Common myeloid progenitor, CD34-positive (primary cell): ENCODE results near the gene SCARF2.
A peak's percentile ranks its signal among the peaks of the same experiment; 100 is the strongest.

ENCODE experiments used
- CTCF ChIA-PET: fragments of 350-600 bp; sonication (Branson Sonifier 250); formaldehyde crosslinking; loops from one replicate; lab custom pipeline; 2021; ENCODE audit warnings: antibody characterized with exemption; lab: Charles Lee
- POLR2A ChIA-PET: fragments of 350-600 bp; sonication (Branson Sonifier 250); formaldehyde crosslinking; loops from one replicate; lab custom pipeline; 2021; ENCODE audit warnings: antibody characterized with exemption; lab: Charles Lee
- DNase-seq, 3 donors: peaks; one replicate each; pipeline versions ENCODE4 v3.0.0 to v3.0.0-alpha.2; 2013
- H3K27ac ChIP-seq, 2 experiments: 1 replicate in 1 of 2; 2 replicates in 1 of 2; pipeline ENCODE4 v1.7.0; 2013; ENCODE audit warnings: inconsistent platforms in 2 of 2, low read length in 2 of 2, mild to moderate bottlenecking in 2 of 2, low read depth in 1 of 2, moderate library complexity in 1 of 2; ENCODE audit not compliant: severe bottlenecking in 2 of 2, insufficient read depth in 1 of 2, poor library complexity in 1 of 2
- H3K27me3 ChIP-seq, 5 experiments: replicated peaks in 2 of 5; 1 replicate in 3 of 5; 2 replicates in 2 of 5; pipeline versions ENCODE4 v1.6.1 to v1.7.0; 2013; ENCODE audit warnings: low read length in 4 of 5, mild to moderate bottlenecking in 2 of 5, moderate library complexity in 2 of 5, inconsistent platforms in 1 of 5; ENCODE audit not compliant: insufficient read depth in 5 of 5, control insufficient read depth in 4 of 5
- H3K36me3 ChIP-seq, 4 experiments: 1 replicate in 2 of 4; 2 replicates in 2 of 4; pipeline versions ENCODE4 v1.6.1 to v1.7.0; 2013; ENCODE audit warnings: low read length in 3 of 4, control low read depth in 1 of 4, mild to moderate bottlenecking in 1 of 4; ENCODE audit not compliant: control insufficient read depth in 4 of 4, insufficient read depth in 4 of 4
- H3K4me1 ChIP-seq, 4 experiments: 1 replicate in 3 of 4; 2 replicates in 1 of 4; pipeline versions ENCODE4 v1.6.1 to v1.7.1; 2013; ENCODE audit warnings: low read length in 3 of 4, mild to moderate bottlenecking in 3 of 4, control low read depth in 1 of 4, inconsistent platforms in 1 of 4, moderate library complexity in 1 of 4; ENCODE audit not compliant: control insufficient read depth in 4 of 4, insufficient read depth in 4 of 4; ENCODE audit errors: control extremely low read depth in 1 of 4
- H3K4me3 ChIP-seq, 7 experiments: 1 replicate in 4 of 7; 2 replicates in 3 of 7; pipeline versions ENCODE4 v1.5.1 to v1.7.0; 2013; ENCODE audit warnings: mild to moderate bottlenecking in 7 of 7, low read length in 6 of 7, moderate library complexity in 6 of 7, inconsistent platforms in 2 of 7, low read depth in 2 of 7, control low read depth in 1 of 7; ENCODE audit not compliant: insufficient read depth in 4 of 7, control insufficient read depth in 1 of 7; ENCODE audit errors: extremely low read depth in 1 of 7
- H3K9me3 ChIP-seq, 5 experiments: 1 replicate in 4 of 5; 2 replicates in 1 of 5; pipeline versions ENCODE4 v1.6.1 to v1.7.1; 2013; ENCODE audit warnings: low read length in 4 of 5, mild to moderate bottlenecking in 2 of 5, inconsistent platforms in 1 of 5, low read depth in 1 of 5, moderate library complexity in 1 of 5; ENCODE audit not compliant: control insufficient read depth in 4 of 5, insufficient read depth in 2 of 5; ENCODE audit errors: control extremely low read depth in 1 of 5
- WGBS: methylation state at CpG from one replicate; pipeline ENCODE4 v1.1.5; 2013; ENCODE audit not compliant: insufficient coverage; 5-methylcytosine and 5-hydroxymethylcytosine counted together

SCARF2 gene

DNA sequence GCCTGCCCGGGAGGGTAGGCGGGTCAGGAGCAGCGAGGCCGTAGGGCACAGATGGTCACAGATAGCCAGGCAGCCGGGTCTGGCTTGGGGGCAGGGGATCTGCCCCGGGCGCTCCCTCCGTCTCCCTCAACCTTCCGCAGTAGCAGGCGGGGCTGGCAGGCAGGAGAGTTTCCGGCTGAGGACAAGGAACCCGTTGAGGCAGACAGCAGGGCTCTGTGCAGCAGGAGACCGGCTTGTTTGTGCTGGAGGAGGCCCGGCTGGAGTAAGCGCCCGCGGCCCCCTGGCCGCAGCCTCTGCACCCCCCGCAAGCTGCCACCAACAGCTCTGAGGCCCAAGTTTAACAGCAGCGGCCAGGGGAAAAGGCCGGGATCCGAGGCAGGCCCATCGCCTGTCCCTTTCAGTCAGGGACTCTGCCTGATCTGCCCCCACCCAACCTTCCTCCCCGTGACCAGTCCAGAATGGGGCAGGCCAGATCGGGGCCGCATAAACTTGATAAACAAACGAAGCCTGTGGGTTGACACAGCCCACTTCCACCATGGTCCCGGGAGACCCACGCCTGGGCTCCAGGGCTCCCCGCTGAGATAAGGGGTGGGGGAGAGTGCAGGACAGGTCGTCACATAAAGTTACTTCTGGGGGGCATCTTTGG, 13.6 kb downstream of the SCARF2 start:
- DNase-seq, result no peak
- peaks cover 0 to 56% (median 18%) of the 10 kb centered on the region in 5 experiments for H3K27me3 ChIP-seq
- no peak overlapping the region for H3K27ac ChIP-seq
- H3K36me3 ChIP-seq, result no peaks in the 10 kb centered on the region
- no peaks in the 10 kb centered on the region for H3K9me3 ChIP-seq
- H3K4me3 ChIP-seq, result no peak overlapping the region
- WGBS, result 74% methylated on average over 26 of the region's 31 CpGs
- POLR2A ChIA-PET, result no interaction called here
- H3K4me1 ChIP-seq, result peaks cover 0 to 40% (median 38%) of the 10 kb centered on the region in 4 experiments
- CTCF ChIA-PET, result interaction anchor here (1.0 to 2.3 kb wide), 5 partner anchors 11 to 32 kb away, joined by 3 to 8 read pairs (median 7); partner anchors contain the start of gene ZNF74

- Histone ChIP-seq H3K9me3 (no peaks in the 10 kb centered on the region), H3K27ac (no peak overlapping the region), H3K36me3 (no peaks in the 10 kb centered on the region), H3K4me1 (peaks cover 0 to 39% (median 37%) of the 10 kb centered on the region in 4 experiments), H3K27me3 (peaks cover 0 to 48% (median 14%) of the 10 kb centered on the region in 5 experiments), H3K4me3 (no peak overlapping the region)
- POLR2A ChIA-PET, result interaction anchor here (0.6 to 0.7 kb wide), 2 partner anchors 27 to 167 kb away, joined by 3 to 4 read pairs; no protein-coding TSS in a partner anchor
- DNase-seq, result no peak
- 75% methylated on average over 20 of the region's 20 CpGs for WGBS
- CTCF ChIA-PET, result interaction anchor here (1.0 to 2.3 kb wide), 6 partner anchors 12 to 33 kb away, joined by 3 to 8 read pairs (median 6); partner anchors contain the start of gene ZNF74
Observed at GRCh38 chr22:20423008-20423905, 14.4 kb downstream of the SCARF2 start.

- Histone ChIP-seq H3K4me1 (peaks cover 0 to 43% (median 39%) of the 10 kb centered on the region in 4 experiments), H3K27me3 (peaks cover 0 to 42% (median 10%) of the 10 kb centered on the region in 5 experiments), H3K4me3 (no peak overlapping the region), H3K36me3 (no peaks in the 10 kb centered on the region), H3K9me3 (no peaks in the 10 kb centered on the region), H3K27ac (no peak overlapping the region)
- CTCF ChIA-PET, result interaction anchor here (1.2 to 2.3 kb wide), 5 partner anchors 12 to 34 kb away, joined by 3 to 8 read pairs (median 7); no protein-coding TSS in a partner anchor
- POLR2A ChIA-PET, result interaction anchor here (0.6 to 0.7 kb wide), 2 partner anchors 26 to 168 kb away, joined by 3 to 4 read pairs; no protein-coding TSS in a partner anchor
- peak; percentile 57 to 89 (median 88) for DNase-seq
- 42% methylated on average over 14 of the region's 21 CpGs for WGBS
Observed at GRCh38 chr22:20422271-20423007, 15.2 kb downstream of the SCARF2 start.

GRCh38 chr22:20421507-20421874, 16.1 kb downstream of the SCARF2 start:
- Histone ChIP-seq H3K4me1 (peaks cover 0 to 43% (median 39%) of the 10 kb centered on the region in 4 experiments), H3K27ac (no peak overlapping the region), H3K36me3 (no peaks in the 10 kb centered on the region), H3K27me3 (peaks cover 0 to 33% (median 6%) of the 10 kb centered on the region in 5 experiments), H3K4me3 (no peak overlapping the region), H3K9me3 (no peaks in the 10 kb centered on the region)
- ChIA-PET POLR2A (no interaction called here), CTCF (interaction anchor here (1.1 kb wide), 1 partner anchor 32 kb away, joined by 4 read pairs; no protein-coding TSS in a partner anchor)
- no peak for DNase-seq
- 100% methylated on average over 5 of the region's 7 CpGs for WGBS

GRCh38 chr22:20420157-20420842, 17.3 kb downstream of the SCARF2 start:
- Histone ChIP-seq H3K9me3 (no peaks in the 10 kb centered on the region), H3K27me3 (peaks cover 0 to 21% (median 4%) of the 10 kb centered on the region in 5 experiments), H3K36me3 (no peaks in the 10 kb centered on the region), H3K27ac (no peak overlapping the region), H3K4me3 (no peak overlapping the region), H3K4me1 (peaks cover 0 to 34% (median 30%) of the 10 kb centered on the region in 4 experiments)
- ChIA-PET CTCF (interaction anchor here (1.3 to 3.3 kb wide), 4 partner anchors 8 to 112 kb away, joined by 3 to 48 read pairs (median 10); no protein-coding TSS in a partner anchor), POLR2A (no interaction called here)
- DNase-seq, result no peak
- WGBS, result 96% methylated on average over 7 of the region's 11 CpGs

GRCh38 chr22:20419664-20419951, 18.0 kb downstream of the SCARF2 start:
- no peak overlapping the region for H3K27ac ChIP-seq
- H3K36me3 ChIP-seq, result no peaks in the 10 kb centered on the region
- ChIA-PET POLR2A (no interaction called here), CTCF (interaction anchor here (1.2 to 3.3 kb wide), 8 partner anchors 9 to 112 kb away, joined by 3 to 48 read pairs (median 12); partner anchors contain the start of gene KLHL22)
- WGBS, result 100% methylated on average over 1 of the region's 2 CpGs
- peaks cover 0 to 30% (median 27%) of the 10 kb centered on the region in 4 experiments for H3K4me1 ChIP-seq
- DNase-seq, result no peak
- no peaks in the 10 kb centered on the region for H3K9me3 ChIP-seq
- H3K27me3 ChIP-seq, result peaks cover 0 to 14% (median 0%) of the 10 kb centered on the region in 5 experiments
- H3K4me3 ChIP-seq, result no peak overlapping the region
